WTC11 (cell line): Measurements from ENCODE around the gene PAF1.

ENCODE experiments used
- ATF6 ChIP-seq: sonication (generic); formaldehyde crosslinking; IDR thresholded peaks from 2 replicates; pipeline ENCODE4 v1.8.1; 2023; ENCODE audit warnings: mild to moderate bottlenecking, missing genetic modification reagents
- CREB1 ChIP-seq: sonication (generic); formaldehyde crosslinking; IDR thresholded peaks from 2 replicates; pipeline ENCODE4 v1.8.0; 2023; ENCODE audit warnings: mild to moderate bottlenecking, missing genetic modification reagents
- CREM ChIP-seq: sonication (generic); formaldehyde crosslinking; IDR thresholded peaks from 2 replicates; pipeline ENCODE4 v1.8.1; 2022; ENCODE audit warnings: mild to moderate bottlenecking, missing genetic modification reagents, moderate library complexity
- CTCF ChIP-seq: fragments of 200-600 bp; IDR thresholded peaks from 2 replicates; pipeline ENCODE4 v1.8.0; 2022; ENCODE audit warnings: antibody characterized with exemption
- ESRRA ChIP-seq: sonication (generic); formaldehyde crosslinking; IDR thresholded peaks from 2 replicates; pipeline ENCODE4 v1.8.1; 2022; ENCODE audit warnings: mild to moderate bottlenecking, missing genetic modification reagents, borderline replicate concordance
- FOXK1 ChIP-seq: sonication (generic); formaldehyde crosslinking; IDR thresholded peaks from 2 replicates; pipeline ENCODE4 v1.8.0; 2022; ENCODE audit warnings: mild to moderate bottlenecking, moderate library complexity, missing genetic modification reagents
- FOXP1 ChIP-seq: sonication (generic); formaldehyde crosslinking; IDR thresholded peaks from 2 replicates; pipeline ENCODE4 v1.8.0; 2022; ENCODE audit warnings: missing genetic modification reagents, mild to moderate bottlenecking, moderate library complexity, borderline replicate concordance
- NFE2L1 ChIP-seq: sonication (generic); formaldehyde crosslinking; IDR thresholded peaks from 2 replicates; pipeline ENCODE4 v1.8.1; 2023; ENCODE audit warnings: missing genetic modification reagents
- SP1 ChIP-seq: sonication (generic); formaldehyde crosslinking; conservative IDR thresholded peaks from 2 replicates; pipeline ENCODE4 v1.8.1; 2022; ENCODE audit warnings: missing genetic modification reagents
- TCF7 ChIP-seq: sonication (generic); formaldehyde crosslinking; IDR thresholded peaks from 2 replicates; pipeline ENCODE4 v1.8.0; 2022; ENCODE audit warnings: mild to moderate bottlenecking, low read depth, missing genetic modification reagents, moderate library complexity
- ZNF121 ChIP-seq: sonication (generic); formaldehyde crosslinking; IDR thresholded peaks from 2 replicates; pipeline ENCODE4 v1.8.0; 2023; ENCODE audit warnings: missing genetic modification reagents
- ZNF281 ChIP-seq: sonication (generic); formaldehyde crosslinking; IDR thresholded peaks from 2 replicates; pipeline ENCODE4 v1.8.0; 2023; ENCODE audit warnings: mild to moderate bottlenecking, missing genetic modification reagents
- ZNF425 ChIP-seq: fragments of 250-450 bp; sonication (Bioruptor Pico); conservative IDR thresholded peaks from 2 replicates; pipeline ENCODE4 v1.9.0; 2021; ENCODE audit warnings: mild to moderate bottlenecking

- TF ChIP-seq CTCF: no peak
- TF ChIP-seq CREB1 (CRISPR knock-in tag): no peak
- no peak for TF ChIP-seq ESRRA (CRISPR knock-in tag)
- no peak for TF ChIP-seq NFE2L1 (CRISPR knock-in tag)
- no peak for TF ChIP-seq ZNF425 (CRISPR knock-in tag)
- no peak for TF ChIP-seq SP1
- TF ChIP-seq TCF7: no peak
- no peak for TF ChIP-seq FOXK1 (CRISPR knock-in tag)
- no peak for TF ChIP-seq ZNF281 (CRISPR knock-in tag)
- no peak for TF ChIP-seq CREM (CRISPR knock-in tag)
- no peak for TF ChIP-seq ZNF121 (CRISPR knock-in tag)
- no peak for TF ChIP-seq FOXP1 (CRISPR knock-in tag)
- no peak for TF ChIP-seq ATF6 (CRISPR knock-in tag)
These were observed 48.1 kb downstream of the PAF1 start for GRCh38 chr19:39342647-39343305.
